Measurements from ENCODE around the gene PLXNA2.

The PLXNA2 gene

DNA sequence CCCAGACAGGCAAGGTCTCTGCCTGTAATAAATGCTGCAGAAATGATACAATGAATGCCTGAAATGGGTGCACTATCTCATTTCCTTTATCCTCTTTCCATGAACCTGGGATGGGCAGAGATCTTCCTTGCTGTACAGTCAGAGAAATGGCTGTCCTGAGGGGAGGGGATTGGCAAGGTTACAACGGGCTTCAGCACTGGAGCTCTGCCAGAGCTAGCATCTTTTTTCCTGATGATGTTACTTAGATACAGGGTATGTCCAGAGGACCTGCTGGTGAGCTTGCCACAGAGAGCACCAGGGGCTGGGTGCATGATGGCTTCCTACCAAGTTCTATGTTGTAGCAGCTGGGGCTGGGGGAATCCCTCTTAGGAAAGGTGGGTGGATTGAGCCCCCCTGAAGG, 115.1 kb downstream of the PLXNA2 start:
- Histone ChIP-seq H3K79me2 (ENCODE audit: low read length) (no peaks in the 10 kb centered on the region), H4K20me1 (ENCODE audit: insufficient read depth, low read length) (no peaks in the 10 kb centered on the region), H3K27me3 (ENCODE audit: low read depth, low read length) (no peaks in the 10 kb centered on the region), H3K9me3 (ENCODE audit: insufficient read depth, low read length) (no peaks in the 10 kb centered on the region), H3K4me3 (ENCODE audit: low read length) (no peak overlapping the region), H3K36me3 (replicated peaks; ENCODE audit: low read depth, low read length) (no peaks in the 10 kb centered on the region), H3K27ac (ENCODE audit: low read length) (no peak overlapping the region), H3K4me2 (ENCODE audit: low read length) (no peak overlapping the region), H2AFZ (ENCODE audit: low read depth, low read length) (no peak overlapping the region), H3K9ac (ENCODE audit: low read length) (no peak overlapping the region), H3K4me1 (ENCODE audit: low read length) (peaks cover 15% of the 10 kb centered on the region)
- TF ChIP-seq, protein P1, sequence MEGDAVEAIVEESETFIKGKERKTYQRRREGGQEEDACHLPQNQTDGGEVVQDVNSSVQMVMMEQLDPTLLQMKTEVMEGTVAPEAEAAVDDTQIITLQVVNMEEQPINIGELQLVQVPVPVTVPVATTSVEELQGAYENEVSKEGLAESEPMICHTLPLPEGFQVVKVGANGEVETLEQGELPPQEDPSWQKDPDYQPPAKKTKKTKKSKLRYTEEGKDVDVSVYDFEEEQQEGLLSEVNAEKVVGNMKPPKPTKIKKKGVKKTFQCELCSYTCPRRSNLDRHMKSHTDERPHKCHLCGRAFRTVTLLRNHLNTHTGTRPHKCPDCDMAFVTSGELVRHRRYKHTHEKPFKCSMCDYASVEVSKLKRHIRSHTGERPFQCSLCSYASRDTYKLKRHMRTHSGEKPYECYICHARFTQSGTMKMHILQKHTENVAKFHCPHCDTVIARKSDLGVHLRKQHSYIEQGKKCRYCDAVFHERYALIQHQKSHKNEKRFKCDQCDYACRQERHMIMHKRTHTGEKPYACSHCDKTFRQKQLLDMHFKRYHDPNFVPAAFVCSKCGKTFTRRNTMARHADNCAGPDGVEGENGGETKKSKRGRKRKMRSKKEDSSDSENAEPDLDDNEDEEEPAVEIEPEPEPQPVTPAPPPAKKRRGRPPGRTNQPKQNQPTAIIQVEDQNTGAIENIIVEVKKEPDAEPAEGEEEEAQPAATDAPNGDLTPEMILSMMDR (IDR thresholded peaks at IDR 0.05; ENCODE audit: low read depth, low read length) = no peak
- no peak for TF ChIP-seq EZH2phosphoT487 (IDR thresholded peaks at IDR 0.05; ENCODE audit: low read depth)

DNA sequence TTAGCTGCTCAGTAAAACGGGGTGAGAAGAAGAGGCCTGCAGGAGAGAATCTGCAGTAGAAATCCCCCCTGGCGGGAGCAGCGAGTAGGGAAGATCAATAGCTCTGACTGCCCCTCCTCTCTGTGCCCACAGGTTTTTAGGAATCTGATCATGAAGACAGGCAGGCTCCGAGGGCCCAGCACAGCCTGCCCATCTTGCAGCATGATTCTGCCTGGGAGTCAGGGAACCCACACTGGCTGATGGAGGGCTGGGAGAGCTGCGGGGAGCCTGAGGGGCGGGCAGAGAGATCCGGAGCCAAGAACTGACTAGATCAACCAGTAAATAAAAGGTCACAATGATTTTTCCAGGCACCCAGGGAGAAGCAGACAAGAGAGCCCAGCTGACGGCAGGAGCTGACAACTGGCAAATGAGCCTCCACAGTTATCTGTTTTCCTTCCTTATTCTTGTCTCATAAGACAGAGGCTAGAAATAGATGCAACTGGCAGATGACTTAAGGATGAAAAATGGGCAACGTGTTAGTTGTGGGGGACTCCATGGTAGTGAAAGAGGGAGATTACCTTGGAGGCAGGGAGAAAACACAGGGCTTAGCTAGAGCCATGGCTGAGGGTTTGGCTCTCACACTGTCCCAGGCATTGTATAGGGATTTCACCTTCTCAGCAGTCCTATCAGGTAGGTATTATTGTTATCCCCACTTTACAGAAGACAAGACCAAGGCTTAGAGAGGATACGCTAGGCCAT, 116.2 kb downstream of the PLXNA2 start:
- no peak overlapping the region for H3K27ac ChIP-seq (ENCODE audit: low read length)
- TF ChIP-seq, protein P1 (IDR thresholded peaks at IDR 0.05; ENCODE audit: low read depth, low read length) = no peak
- no peak for TF ChIP-seq EZH2phosphoT487 (IDR thresholded peaks at IDR 0.05; ENCODE audit: low read depth)
- no peak overlapping the region for H2AFZ ChIP-seq (ENCODE audit: low read depth, low read length)

DNA sequence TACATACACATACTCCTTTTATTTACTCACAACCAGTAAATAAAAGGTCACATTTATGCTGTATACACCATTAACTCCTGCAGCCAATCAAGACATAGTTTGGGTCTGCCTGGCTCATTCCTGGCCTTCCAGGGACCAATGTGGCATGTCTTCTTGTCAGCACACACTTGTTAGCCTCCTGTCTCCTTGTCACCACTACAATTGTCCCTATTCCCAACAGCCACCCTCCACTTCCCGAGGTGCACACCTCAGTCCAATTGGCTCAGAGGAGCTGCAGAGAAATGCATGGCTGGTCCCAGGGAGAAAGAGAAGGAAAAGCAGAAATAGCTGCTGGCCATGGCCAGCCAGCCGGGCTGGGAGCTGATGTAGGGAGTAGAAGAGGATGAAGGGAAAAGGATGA, 116.9 kb downstream of the PLXNA2 start:
- no peaks in the 10 kb centered on the region for H4K20me1 ChIP-seq (ENCODE audit: insufficient read depth, low read length)
- H3K36me3 ChIP-seq (replicated peaks; ENCODE audit: low read depth, low read length) = no peaks in the 10 kb centered on the region
- peaks cover 7% of the 10 kb centered on the region for H3K4me1 ChIP-seq (ENCODE audit: low read length)
- no peaks in the 10 kb centered on the region for H3K27me3 ChIP-seq (ENCODE audit: low read depth, low read length)
- H3K79me2 ChIP-seq (ENCODE audit: low read length) = no peaks in the 10 kb centered on the region
- no peak for TF ChIP-seq EZH2phosphoT487 (IDR thresholded peaks at IDR 0.05; ENCODE audit: low read depth)
- TF ChIP-seq, protein P1 (IDR thresholded peaks at IDR 0.05; ENCODE audit: low read depth, low read length) = no peak
- no peak overlapping the region for H3K4me3 ChIP-seq (ENCODE audit: low read length)
- no peak overlapping the region for H2AFZ ChIP-seq (ENCODE audit: low read depth, low read length)
- no peak overlapping the region for H3K9ac ChIP-seq (ENCODE audit: low read length)
- H3K27ac ChIP-seq (ENCODE audit: low read length) = no peak overlapping the region
- H3K4me2 ChIP-seq (ENCODE audit: low read length) = no peak overlapping the region
- no peaks in the 10 kb centered on the region for H3K9me3 ChIP-seq (ENCODE audit: insufficient read depth, low read length)

More for the DNA sequence above, 116.2 kb downstream of the PLXNA2 start:
- H3K4me1 ChIP-seq (ENCODE audit: low read length) = peaks cover 14% of the 10 kb centered on the region
- H3K4me3 ChIP-seq (ENCODE audit: low read length) = no peak overlapping the region
- no peak overlapping the region for H3K4me2 ChIP-seq (ENCODE audit: low read length)
- no peaks in the 10 kb centered on the region for H4K20me1 ChIP-seq (ENCODE audit: insufficient read depth, low read length)
- no peaks in the 10 kb centered on the region for H3K79me2 ChIP-seq (ENCODE audit: low read length)
- no peaks in the 10 kb centered on the region for H3K27me3 ChIP-seq (ENCODE audit: low read depth, low read length)
- H3K9me3 ChIP-seq (ENCODE audit: insufficient read depth, low read length) = no peaks in the 10 kb centered on the region
- H3K9ac ChIP-seq (ENCODE audit: low read length) = no peak overlapping the region
- no peaks in the 10 kb centered on the region for H3K36me3 ChIP-seq (replicated peaks; ENCODE audit: low read depth, low read length)

DNA sequence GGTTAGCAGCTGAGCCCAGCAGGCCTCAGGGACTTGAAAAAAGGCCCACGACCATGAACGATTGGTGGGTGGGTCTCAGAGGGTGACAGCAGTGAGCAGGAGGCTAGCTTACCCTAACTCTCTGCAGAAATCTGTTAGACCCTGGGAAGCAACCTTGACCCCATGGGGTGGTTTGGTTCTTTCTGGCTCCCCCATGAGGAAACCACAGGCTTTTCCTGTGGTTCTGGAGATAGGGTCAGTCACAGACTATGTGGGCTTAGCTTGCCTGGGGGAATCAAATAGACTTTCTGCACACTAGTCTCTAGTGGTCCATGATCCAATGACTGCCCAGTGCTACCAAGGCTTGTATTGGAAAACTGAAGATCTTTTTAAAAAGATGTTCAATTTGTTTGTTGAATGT, 118.1 kb downstream of the PLXNA2 start:
- H3K36me3 ChIP-seq (replicated peaks; ENCODE audit: low read depth, low read length) = no peaks in the 10 kb centered on the region

More for the DNA sequence above, 118.1 kb downstream of the PLXNA2 start:
- Histone ChIP-seq H3K27me3 (ENCODE audit: low read depth, low read length) (no peaks in the 10 kb centered on the region), H2AFZ (ENCODE audit: low read depth, low read length) (no peak overlapping the region), H3K9me3 (ENCODE audit: insufficient read depth, low read length) (no peaks in the 10 kb centered on the region), H3K9ac (ENCODE audit: low read length) (no peak overlapping the region), H3K4me2 (ENCODE audit: low read length) (no peak overlapping the region), H4K20me1 (ENCODE audit: insufficient read depth, low read length) (no peaks in the 10 kb centered on the region), H3K27ac (ENCODE audit: low read length) (no peak overlapping the region), H3K79me2 (ENCODE audit: low read length) (no peaks in the 10 kb centered on the region), H3K4me1 (ENCODE audit: low read length) (no peaks in the 10 kb centered on the region), H3K4me3 (ENCODE audit: low read length) (no peak overlapping the region)
- TF ChIP-seq, protein P1 (IDR thresholded peaks at IDR 0.05; ENCODE audit: low read depth, low read length) = no peak
- no peak for TF ChIP-seq EZH2phosphoT487 (IDR thresholded peaks at IDR 0.05; ENCODE audit: low read depth)
